Activated T-cell treated with anti-CD3 and anti-CD28 coated beads, Interleukin-2, amount 50 U/mL, for 1 hour (primary cell): ENCODE results near the gene COX7A2.

Experiments
- DNase-seq: peaks from one replicate; pipeline ENCODE4 v3.0.0-alpha.2; 2020

COX7A2 gene

GRCh38 chr6:75196081-75196687 lies 47.4 kb downstream of the COX7A2 start:
- no peak for DNase-seq

- DNase-seq: no peak
These were observed 55.2 kb downstream of the COX7A2 start for GRCh38 chr6:75188221-75188925.
